ENCODE data around the gene DROSHA.

DROSHA gene

GRCh38 chr5:31382051-31382878, 149.6 kb downstream of the DROSHA start:
- no peak for TF ChIP-seq CTCF (IDR thresholded peaks at IDR 0.05)

GRCh38 chr5:31381299-31381698, 150.6 kb downstream of the DROSHA start:
- TF ChIP-seq CTCF (IDR thresholded peaks at IDR 0.05) = no peak

- TF ChIP-seq CTCF (IDR thresholded peaks at IDR 0.05) = no peak
These were observed 151.8 kb downstream of the DROSHA start for GRCh38 chr5:31380049-31380448.

GRCh38 chr5:31378838-31379237, 153.1 kb downstream of the DROSHA start:
- TF ChIP-seq CTCF (IDR thresholded peaks at IDR 0.05) = no peak

- no peak for TF ChIP-seq CTCF (IDR thresholded peaks at IDR 0.05)
These were observed 153.8 kb downstream of the DROSHA start for GRCh38 chr5:31378136-31378535.

- TF ChIP-seq CTCF (IDR thresholded peaks at IDR 0.05) = no peak
These were observed 154.5 kb downstream of the DROSHA start for GRCh38 chr5:31377274-31377946.

- TF ChIP-seq CTCF (IDR thresholded peaks at IDR 0.05) = no peak
These were observed 155.7 kb downstream of the DROSHA start for GRCh38 chr5:31375999-31376720.

Data from LNCAP (cell line).